MM.1S (cell line): ENCODE data around the gene DLG3.

Source experiments
- EZH2 ChIP-seq: fragments of 300-600 bp; sonication (generic); optimal IDR thresholded peaks from 2 replicates; pipeline ENCODE3; 2017; ENCODE audit warnings: low read depth, mild to moderate bottlenecking, antibody characterized with exemption, low read length, mixed read lengths
- EZH2phosphoT487 ChIP-seq: fragments of 300-600 bp; sonication (generic); IDR thresholded peaks from 2 replicates; pipeline ENCODE4 v1.6.1; 2018; ENCODE audit warnings: antibody characterized with exemption, low read length

GRCh38 chrX:70508296-70508911 lies 63.8 kb downstream of the DLG3 start:
- TF ChIP-seq EZH2 (no peak), EZH2phosphoT487 (no peak)
